ENCODE data around the gene LDLRAD4.

DNA sequence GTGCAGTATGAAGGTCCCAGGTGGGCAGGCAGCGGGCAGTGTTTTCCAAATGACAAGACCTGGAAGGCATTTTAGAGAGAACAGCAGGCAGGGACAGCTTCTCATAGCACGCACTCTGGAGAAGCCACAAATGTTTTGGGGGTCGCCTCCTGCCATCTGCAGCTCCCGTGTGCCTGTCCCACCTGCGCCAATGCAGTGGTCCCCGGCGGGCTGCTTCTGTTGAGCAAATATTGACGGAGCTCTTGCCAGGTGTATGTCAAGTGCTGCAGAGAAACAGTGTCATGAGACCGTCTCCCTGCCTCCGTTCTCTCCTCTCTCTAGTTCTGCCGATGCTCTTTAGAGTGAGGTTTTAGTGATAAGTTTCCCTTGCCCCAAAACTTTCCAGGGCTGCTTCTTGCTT, 174.8 kb downstream of the LDLRAD4 start:
- TF ChIP-seq SUZ12 (IDR thresholded peaks at IDR 0.05) (no peak), BHLHE40 (IDR thresholded peaks at IDR 0.05; ENCODE audit: borderline replicate concordance) (no peak), L3MBTL2 (conservative IDR thresholded peaks at IDR 0.05) (no peak), HDGF (IDR thresholded peaks at IDR 0.05; ENCODE audit: borderline replicate concordance) (no peak)
- TF ChIP-seq, protein P1, sequence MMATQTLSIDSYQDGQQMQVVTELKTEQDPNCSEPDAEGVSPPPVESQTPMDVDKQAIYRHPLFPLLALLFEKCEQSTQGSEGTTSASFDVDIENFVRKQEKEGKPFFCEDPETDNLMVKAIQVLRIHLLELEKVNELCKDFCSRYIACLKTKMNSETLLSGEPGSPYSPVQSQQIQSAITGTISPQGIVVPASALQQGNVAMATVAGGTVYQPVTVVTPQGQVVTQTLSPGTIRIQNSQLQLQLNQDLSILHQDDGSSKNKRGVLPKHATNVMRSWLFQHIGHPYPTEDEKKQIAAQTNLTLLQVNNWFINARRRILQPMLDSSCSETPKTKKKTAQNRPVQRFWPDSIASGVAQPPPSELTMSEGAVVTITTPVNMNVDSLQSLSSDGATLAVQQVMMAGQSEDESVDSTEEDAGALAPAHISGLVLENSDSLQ (IDR thresholded peaks at IDR 0.05): no peak

Data from HEK293T (cell line).